Prostate gland (tissue), 2 donors: ENCODE results near the gene FAM114A1.

Source experiments
- CTCF ChIP-seq, 4 experiments: fragments of 200-600 bp in 2 of 4; fragments of 450-650 bp in 2 of 4; sonication (generic) in 2 of 4; IDR thresholded peaks; 1 replicate in 3 of 4; 2 replicates in 1 of 4; pipeline ENCODE4 v1.5.1; 2016 to 2019; ENCODE audit warnings: antibody characterized with exemption in 4 of 4, mild to moderate bottlenecking in 2 of 4, moderate library complexity in 2 of 4
- POLR2A ChIP-seq: fragments of 450-650 bp; IDR thresholded peaks from one replicate; pipeline ENCODE4 v1.6.1; 2016; ENCODE audit warnings: antibody characterized with exemption, mild to moderate bottlenecking

- TF ChIP-seq CTCF (IDR thresholded peaks at IDR 0.05) (no peak), POLR2A (no peak)
Measured at GRCh38 chr4:38870098-38870808, 2.6 kb downstream of the FAM114A1 start.
